T-cell (primary cell): ENCODE results near the gene MRPL49. TPM values are rescaled to one million over a fixed set of nuclear protein-coding genes. Genes with fewer than 3 reads are reported as not detected.

ENCODE experiments used
- ATAC-seq, 4 experiments: fragments of 200-7000 bp in 3 of 4; fragments of 150-1000 bp in 1 of 4; cut with Tn5 transposase; replicated peaks in 1 of 4; 1 replicate in 3 of 4; 2 replicates in 1 of 4; pipeline ENCODE4 v1.10.0; 2021; ENCODE audit warnings: moderate library complexity in 3 of 4, mild to moderate bottlenecking in 2 of 4, moderate number of reproducible peaks in 1 of 4
- CTCF ChIA-PET, 2 donors: fragments of 300-600 bp; sonication (Branson Sonifier 250); formaldehyde crosslinking; loops; one replicate each; lab custom pipeline; 2022; ENCODE audit warnings: antibody characterized with exemption in 2 of 2; lab: Charles Lee
- POLR2A ChIA-PET, 2 donors: fragments of 300-600 bp; sonication (Branson Sonifier 250); formaldehyde crosslinking; loops; one replicate each; lab custom pipeline; 2022; ENCODE audit warnings: antibody characterized with exemption in 2 of 2; lab: Charles Lee
- DNase-seq, 35 experiments: peaks; one replicate each; pipeline versions ENCODE4 v3.0.0 to v3.0.0-alpha.2; 2013 to 2023
- H3K27ac ChIP-seq: one replicate; pipeline ENCODE4 v1.5.1; 2013; ENCODE audit warnings: low read length
- H3K27me3 ChIP-seq, 2 experiments: replicated peaks in 1 of 2; 1 replicate in 1 of 2; 2 replicates in 1 of 2; pipeline versions ENCODE4 v1.6.1 to v1.7.0; 2013; ENCODE audit warnings: low read length in 1 of 2, mixed read lengths in 1 of 2; ENCODE audit not compliant: control insufficient read depth in 2 of 2, insufficient read depth in 2 of 2; ENCODE audit errors: extremely low read depth in 1 of 2
- H3K36me3 ChIP-seq, 2 donors: 1 replicate in 1 of 2; 2 replicates in 1 of 2; pipeline versions ENCODE4 v1.6.1 to v1.7.0; 2013; ENCODE audit warnings: low read length in 1 of 2; ENCODE audit not compliant: control insufficient read depth in 2 of 2, insufficient read depth in 1 of 2; ENCODE audit errors: extremely low read depth in 1 of 2
- H3K4me1 ChIP-seq, 2 experiments: 1 replicate in 1 of 2; 2 replicates in 1 of 2; pipeline versions ENCODE4 v1.6.1 to v1.7.0; 2013; ENCODE audit warnings: low read length in 2 of 2, mixed read lengths in 1 of 2; ENCODE audit not compliant: insufficient read depth in 2 of 2, control insufficient read depth in 1 of 2; ENCODE audit errors: extremely low read depth in 1 of 2
- H3K4me3 ChIP-seq, 2 donors: 1 replicate in 1 of 2; 2 replicates in 1 of 2; pipeline versions ENCODE4 v1.5.1 to v1.7.0; 2013; ENCODE audit warnings: mild to moderate bottlenecking in 2 of 2, low read length in 1 of 2, moderate library complexity in 1 of 2; ENCODE audit not compliant: control insufficient read depth in 1 of 2; ENCODE audit errors: extremely low read depth in 1 of 2
- H3K9me3 ChIP-seq: 2 replicates; pipeline ENCODE4 v1.7.0; 2013
- H3K27ac Mint-ChIP-seq, 2 donors: one replicate each; pipeline ENCODE4 v1.8.0; 2020 to 2021; ENCODE audit warnings: mild to moderate bottlenecking in 2 of 2, mixed read lengths in 2 of 2
- H3K27me3 Mint-ChIP-seq, 2 donors: one replicate each; pipeline ENCODE4 v1.8.0; 2021 to 2022; ENCODE audit warnings: mixed read lengths in 2 of 2
- H3K36me3 Mint-ChIP-seq: one replicate; pipeline ENCODE4 v1.8.0; 2021; ENCODE audit warnings: mixed read lengths
- H3K4me1 Mint-ChIP-seq, 3 donors: one replicate each; pipeline ENCODE4 v1.8.0; 2020 to 2022; ENCODE audit warnings: mixed read lengths in 3 of 3, mild to moderate bottlenecking in 1 of 3
- H3K4me3 Mint-ChIP-seq, 3 donors: one replicate each; pipeline ENCODE4 v1.8.0; 2020 to 2022; ENCODE audit warnings: mild to moderate bottlenecking in 3 of 3, mixed read lengths in 3 of 3, moderate library complexity in 3 of 3
- H3K9me3 Mint-ChIP-seq, 3 donors: one replicate each; pipeline ENCODE4 v1.8.0; 2020 to 2022; ENCODE audit warnings: mixed read lengths in 3 of 3
- WGBS: methylation state at CpG from one replicate; pipeline ENCODE4 v1.1.5; 2013; ENCODE audit warnings: missing lambda C conversion rate; ENCODE audit not compliant: insufficient coverage; 5-methylcytosine and 5-hydroxymethylcytosine counted together
- total RNA-seq, 35 experiments: library from RNA in 6 of 35; stranded (reverse) in 6 of 35; fragments of 120-200 nt in 1 of 35; gene quantifications; one replicate each; pipeline versions ENCODE4 v1.2.1 to v1.2.4 and lab custom pipeline; 2013 to 2026

Gene MRPL49
- total RNA-seq, 5 donors from 2014 or later (not counting 1 experiment from before 2014, with no cell fraction given) = 48.3 to 58.8 (median 55.1) TPM

DNA sequence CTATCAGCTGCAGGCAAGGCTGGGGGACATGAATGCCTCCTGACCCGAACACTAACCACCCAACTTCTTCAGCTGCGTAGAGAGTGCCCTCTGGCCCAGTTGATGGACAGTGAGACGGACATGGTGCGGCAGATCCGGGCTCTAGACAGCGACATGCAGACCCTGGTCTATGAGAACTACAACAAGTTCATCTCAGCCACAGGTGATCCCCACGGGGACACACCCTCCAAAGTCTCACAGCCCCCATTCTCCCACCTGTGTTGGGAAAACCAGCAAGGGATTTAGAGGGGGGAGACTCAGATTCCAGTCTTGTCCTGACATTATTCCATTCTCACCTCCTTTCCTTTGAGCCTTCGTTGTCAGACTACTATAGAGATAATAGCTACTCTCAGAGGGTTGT, 25.2 kb upstream of the MRPL49 start:
- no peaks in the 10 kb centered on the region for H3K9me3 ChIP-seq
- CTCF ChIA-PET = interaction anchor here in 1 of 2 donors (0.6 kb wide), 1 partner anchor 138 kb away, joined by 5 read pairs; no protein-coding TSS in a partner anchor
- Mint-ChIP-seq H3K4me3 (peak overlapping the region; percentile 81 to 93 (median 85)), H3K4me1 (peaks cover 13 to 24% (median 23%) of the 10 kb centered on the region in 3 donors), H3K9me3 (no peaks in the 10 kb centered on the region), H3K27ac (peak overlapping the region in 1 of 2 donors; percentile 94), H3K36me3 (peaks cover 17% of the 10 kb centered on the region), H3K27me3 (no peaks in the 10 kb centered on the region)
- peaks cover 7 to 22% of the 10 kb centered on the region in 2 experiments for H3K4me1 ChIP-seq
- DNase-seq (no peak), ATAC-seq (no peak)
- H3K36me3 ChIP-seq = peaks cover 0 to 19% of the 10 kb centered on the region in 2 donors
- peak overlapping the region; percentile 39 to 78 for H3K4me3 ChIP-seq
- H3K27ac ChIP-seq = peak overlapping the region; percentile 83
- POLR2A ChIA-PET = no interaction called here
- H3K27me3 ChIP-seq = no peaks in the 10 kb centered on the region
- WGBS = 40% methylated on average over 2 of the region's 8 CpGs

DNA sequence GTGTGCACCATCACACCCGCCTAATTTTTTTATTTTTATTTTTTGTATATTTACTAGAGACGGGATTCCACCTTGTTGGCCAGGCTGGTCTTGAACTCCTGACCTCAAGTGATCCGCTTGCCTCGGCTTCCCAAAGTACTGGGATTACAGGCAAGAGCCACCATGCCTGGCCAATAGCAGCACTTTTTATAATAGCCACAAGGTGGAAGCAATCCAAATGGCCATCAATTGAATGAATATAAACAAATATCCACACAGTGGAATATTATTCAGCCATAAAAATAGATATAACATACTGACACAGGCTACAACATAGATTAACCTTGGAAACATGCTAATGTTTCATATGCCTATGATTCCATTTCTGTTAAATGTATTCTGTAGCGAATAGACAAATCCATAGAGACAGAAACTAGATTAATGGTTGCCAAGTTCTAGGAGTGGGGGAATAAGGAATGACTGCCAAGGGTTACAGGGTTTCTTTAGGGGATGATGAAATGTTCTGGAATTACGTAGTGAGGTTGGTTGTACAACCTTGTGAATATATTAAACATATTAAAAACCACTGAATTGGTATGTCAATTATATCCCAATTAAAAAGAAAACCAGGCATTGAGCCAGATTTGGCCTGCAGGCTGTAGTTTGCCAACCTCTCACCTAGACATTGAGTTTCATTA, 21.3 kb upstream of the MRPL49 start:
- Histone ChIP-seq H3K9me3 (no peaks in the 10 kb centered on the region), H3K4me1 (peaks cover 7 to 18% of the 10 kb centered on the region in 2 experiments), H3K27me3 (no peaks in the 10 kb centered on the region), H3K27ac (no peak overlapping the region), H3K36me3 (peaks cover 1 to 33% of the 10 kb centered on the region in 2 donors), H3K4me3 (no peak overlapping the region)
- WGBS = 100% methylated on average over 2 of the region's 6 CpGs
- DNase-seq (no peak), ATAC-seq (no peak)
- peaks cover 16 to 40% (median 28%) of the 10 kb centered on the region in 3 donors for H3K4me1 Mint-ChIP-seq
- CTCF ChIA-PET = interaction anchor here in 1 of 2 donors (0.6 to 0.9 kb wide), 3 partner anchors 12 to 364 kb away, joined by 4 to 5 read pairs (median 5); no protein-coding TSS in a partner anchor
- H3K27ac Mint-ChIP-seq = no peak overlapping the region
- H3K36me3 Mint-ChIP-seq = peaks cover 28% of the 10 kb centered on the region
- H3K27me3 Mint-ChIP-seq = no peaks in the 10 kb centered on the region
- H3K4me3 Mint-ChIP-seq = no peak overlapping the region
- no peaks in the 10 kb centered on the region for H3K9me3 Mint-ChIP-seq
- POLR2A ChIA-PET = no interaction called here

DNA sequence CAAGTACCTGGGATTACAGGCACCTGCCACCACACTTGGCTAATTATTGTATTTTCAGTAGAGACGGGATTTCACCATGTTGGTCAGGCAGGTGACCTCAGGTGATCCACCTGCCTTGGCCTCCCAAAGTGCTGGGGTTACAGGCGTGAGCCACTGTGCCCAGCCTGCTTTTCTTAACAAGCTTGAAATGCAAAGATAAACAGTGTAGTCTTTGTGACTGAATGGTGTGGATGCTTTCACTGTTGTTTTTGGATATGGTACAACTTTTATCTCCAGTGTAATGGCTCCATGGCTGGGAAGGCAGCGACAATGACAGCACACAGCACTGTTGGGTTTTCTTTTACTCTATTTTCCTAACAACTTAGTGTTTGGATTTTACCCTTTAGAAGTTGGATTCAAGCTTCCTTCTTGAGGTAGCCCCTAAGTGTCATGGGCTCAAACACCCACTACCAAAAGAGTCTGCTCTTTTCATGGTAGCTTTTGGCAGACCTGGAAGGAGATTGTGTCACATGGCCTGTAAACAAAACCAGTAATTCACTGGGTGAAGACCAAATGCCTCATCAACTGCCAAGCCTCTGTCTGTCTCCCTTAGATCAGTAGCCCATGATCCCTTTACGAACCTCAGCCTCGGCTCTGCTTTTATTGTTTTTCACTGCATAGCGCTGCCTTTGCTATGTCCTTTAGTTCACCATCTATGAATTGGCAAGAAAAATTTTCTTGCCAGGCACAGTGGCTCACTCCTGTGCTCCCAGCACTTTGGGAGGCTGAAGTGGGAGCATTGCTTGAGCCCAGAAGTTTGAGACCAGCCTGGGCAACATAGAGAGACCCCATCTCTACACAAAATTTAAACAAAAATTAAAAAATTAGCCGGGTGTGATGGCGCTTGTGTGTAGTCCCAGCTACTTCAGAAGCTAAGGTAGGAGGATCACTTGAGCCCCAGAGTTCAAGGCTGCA, 19.7 kb upstream of the MRPL49 start:
- Mint-ChIP-seq H3K27ac (no peak overlapping the region), H3K9me3 (no peaks in the 10 kb centered on the region), H3K36me3 (peaks cover 37% of the 10 kb centered on the region), H3K4me1 (peaks cover 21 to 34% (median 23%) of the 10 kb centered on the region in 3 donors), H3K27me3 (no peaks in the 10 kb centered on the region), H3K4me3 (no peak overlapping the region)
- DNase-seq = no peak
- Histone ChIP-seq H3K36me3 (peaks cover 5 to 36% of the 10 kb centered on the region in 2 donors), H3K4me3 (no peak overlapping the region), H3K4me1 (peaks cover 2 to 8% of the 10 kb centered on the region in 2 experiments), H3K27ac (no peak overlapping the region), H3K27me3 (no peaks in the 10 kb centered on the region), H3K9me3 (no peaks in the 10 kb centered on the region)
- WGBS = 99% methylated on average over 6 of the region's 8 CpGs
- POLR2A ChIA-PET = interaction anchor here in 1 of 2 donors (0.9 kb wide), 1 partner anchor 63 kb away, joined by 3 read pairs; no protein-coding TSS in a partner anchor
- no peak for ATAC-seq
- CTCF ChIA-PET = interaction anchor here (0.6 to 1.2 kb wide), 3 partner anchors 8 to 227 kb away, joined by 3 to 4 read pairs (median 3); no protein-coding TSS in a partner anchor

DNA sequence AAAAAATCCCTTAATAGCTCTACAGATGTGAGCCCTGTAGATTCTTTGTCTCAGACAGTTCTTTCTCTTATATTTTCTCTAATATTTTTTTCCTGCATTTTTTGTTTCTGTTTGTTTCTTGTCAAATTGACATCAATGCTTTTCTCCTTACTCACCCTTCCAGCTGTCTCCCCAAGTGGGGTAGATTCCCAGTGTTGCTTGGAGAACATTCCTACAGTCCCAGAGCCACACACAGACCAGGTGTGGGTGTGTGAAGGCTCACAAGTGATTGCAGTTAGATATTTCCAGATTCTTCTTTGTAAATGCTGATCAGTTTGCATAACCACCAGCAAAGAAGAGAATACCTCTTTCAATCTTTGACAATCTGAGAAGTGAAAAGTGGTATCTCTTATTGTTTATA, 18.6 kb upstream of the MRPL49 start:
- Histone ChIP-seq H3K9me3 (no peaks in the 10 kb centered on the region), H3K27ac (no peak overlapping the region), H3K27me3 (no peaks in the 10 kb centered on the region), H3K4me3 (no peak overlapping the region), H3K36me3 (peaks cover 11 to 41% of the 10 kb centered on the region in 2 donors), H3K4me1 (peaks cover 0 to 2% of the 10 kb centered on the region in 2 experiments)
- ATAC-seq (no peak), DNase-seq (no peak)
- POLR2A ChIA-PET = no interaction called here
- no peak overlapping the region for H3K4me3 Mint-ChIP-seq
- no peaks in the 10 kb centered on the region for H3K9me3 Mint-ChIP-seq
- peak overlapping the region in 1 of 2 donors; percentile 8 for H3K27ac Mint-ChIP-seq
- CTCF ChIA-PET = interaction anchor here in 1 of 2 donors (1.2 kb wide), 1 partner anchor 226 kb away, joined by 3 read pairs; no protein-coding TSS in a partner anchor
- peaks cover 32% of the 10 kb centered on the region for H3K36me3 Mint-ChIP-seq
- H3K27me3 Mint-ChIP-seq = no peaks in the 10 kb centered on the region
- peaks cover 17 to 28% (median 23%) of the 10 kb centered on the region in 3 donors for H3K4me1 Mint-ChIP-seq

DNA sequence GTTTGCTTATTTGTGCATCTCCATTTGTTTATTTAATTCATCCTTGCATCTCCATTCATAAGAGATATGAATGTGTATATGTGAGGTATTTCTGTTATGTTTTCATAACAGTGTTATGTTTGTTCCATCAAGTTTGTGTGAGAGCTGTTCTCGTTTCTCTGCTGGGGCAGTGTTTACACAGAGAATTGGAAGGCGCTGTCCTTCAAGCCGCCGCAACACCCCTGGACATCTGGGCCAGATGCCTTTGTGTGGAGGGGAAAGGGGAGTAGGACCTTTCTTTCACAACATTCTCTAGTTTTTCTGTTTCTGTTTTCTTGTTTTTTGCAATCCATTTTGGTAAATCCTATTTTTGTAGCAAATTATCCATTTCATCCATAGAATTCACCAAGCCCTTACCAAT, 17.5 kb upstream of the MRPL49 start:
- Histone ChIP-seq H3K27ac (no peak overlapping the region), H3K9me3 (no peaks in the 10 kb centered on the region), H3K36me3 (peaks cover 14 to 43% of the 10 kb centered on the region in 2 donors), H3K27me3 (no peaks in the 10 kb centered on the region), H3K4me3 (no peak overlapping the region), H3K4me1 (peaks cover 0 to 2% of the 10 kb centered on the region in 2 experiments)
- ChIA-PET POLR2A (interaction anchor here in 1 of 2 donors (0.5 kb wide), 1 partner anchor 333 kb away, joined by 3 read pairs; no protein-coding TSS in a partner anchor), CTCF (no interaction called here)
- ATAC-seq (no peak), DNase-seq (no peak)
- H3K27me3 Mint-ChIP-seq = no peaks in the 10 kb centered on the region
- peaks cover 27% of the 10 kb centered on the region for H3K36me3 Mint-ChIP-seq
- H3K4me1 Mint-ChIP-seq = peaks cover 12 to 23% (median 15%) of the 10 kb centered on the region in 3 donors
- H3K4me3 Mint-ChIP-seq = no peak overlapping the region
- 80% methylated on average over 1 of the region's 4 CpGs for WGBS
- no peaks in the 10 kb centered on the region for H3K9me3 Mint-ChIP-seq
- peak overlapping the region in 1 of 2 donors; percentile 11 for H3K27ac Mint-ChIP-seq

DNA sequence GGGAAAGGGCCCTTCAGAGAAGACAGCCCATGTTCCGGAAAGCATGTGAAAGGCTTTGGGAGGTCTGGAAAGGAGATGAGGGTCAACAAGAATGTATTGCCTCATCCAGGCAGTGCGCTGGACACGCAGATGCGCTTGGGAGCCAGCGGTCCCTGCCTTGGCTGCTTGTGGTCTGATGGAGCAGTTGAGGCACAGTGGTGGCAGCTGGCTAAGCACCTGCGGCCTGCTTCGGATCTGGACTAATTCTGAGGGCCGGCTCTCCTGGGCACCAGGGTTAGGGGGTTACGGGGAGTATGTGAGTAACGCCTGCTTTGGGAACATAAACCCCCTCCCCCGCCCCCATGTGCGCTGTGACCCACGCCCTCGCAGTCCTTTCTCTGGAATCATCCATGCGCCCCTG, 15.0 kb upstream of the MRPL49 start:
- Histone ChIP-seq H3K9me3 (no peaks in the 10 kb centered on the region), H3K27ac (no peak overlapping the region), H3K36me3 (peaks cover 14 to 45% of the 10 kb centered on the region in 2 donors), H3K27me3 (no peaks in the 10 kb centered on the region), H3K4me1 (peaks cover 2 to 27% of the 10 kb centered on the region in 2 experiments), H3K4me3 (no peak overlapping the region)
- no peaks in the 10 kb centered on the region for H3K9me3 Mint-ChIP-seq
- ChIA-PET POLR2A (interaction anchor here in 1 of 2 donors (0.6 kb wide), 1 partner anchor 250 kb away, joined by 3 read pairs; no protein-coding TSS in a partner anchor), CTCF (no interaction called here)
- H3K36me3 Mint-ChIP-seq = peaks cover 23% of the 10 kb centered on the region
- DNase-seq = no peak
- ATAC-seq = no peak
- no peak overlapping the region for H3K4me3 Mint-ChIP-seq
- H3K27ac Mint-ChIP-seq = no peak overlapping the region
- no peaks in the 10 kb centered on the region for H3K27me3 Mint-ChIP-seq
- WGBS = 83% methylated on average over 1 of the region's 15 CpGs
- H3K4me1 Mint-ChIP-seq = peaks cover 34 to 44% (median 37%) of the 10 kb centered on the region in 3 donors
